Lung (tissue), 12 donors: ENCODE results near the gene STK32A. TPM values are rescaled to one million over a fixed set of nuclear protein-coding genes. Genes with fewer than 3 reads are reported as not detected.

ENCODE experiments used
- ATAC-seq: fragments of 200-7000 bp; cut with Tn5 transposase; one replicate; pipeline ENCODE4 v1.9.1; 2020; ENCODE audit warnings: moderate number of reproducible peaks; ENCODE audit not compliant: insufficient read depth, low FRiP score
- DNase-seq, 3 donors: peaks; one replicate each; pipeline ENCODE4 v3.0.0-alpha.2; 2013 to 2017
- H3K27ac ChIP-seq, 2 donors: one replicate each; pipeline ENCODE4 v1.5.1; 2013; ENCODE audit warnings: mild to moderate bottlenecking in 2 of 2, moderate library complexity in 2 of 2, control low read depth in 1 of 2, inconsistent platforms in 1 of 2, low read depth in 1 of 2, low read length in 1 of 2
- H3K27me3 ChIP-seq, 3 donors: one replicate each; pipeline ENCODE4 v1.5.1; 2013; ENCODE audit warnings: low read length in 2 of 3; ENCODE audit not compliant: control insufficient read depth in 3 of 3, insufficient read depth in 3 of 3
- H3K36me3 ChIP-seq, 4 donors: one replicate each; pipeline ENCODE4 v1.5.1; 2013; ENCODE audit warnings: low read length in 4 of 4, mild to moderate bottlenecking in 1 of 4, moderate library complexity in 1 of 4; ENCODE audit not compliant: control insufficient read depth in 4 of 4, insufficient read depth in 4 of 4
- H3K4me1 ChIP-seq, 5 donors: one replicate each; pipeline ENCODE4 v1.5.1; 2013; ENCODE audit warnings: low read length in 5 of 5, mild to moderate bottlenecking in 2 of 5, moderate library complexity in 1 of 5; ENCODE audit not compliant: control insufficient read depth in 5 of 5, insufficient read depth in 5 of 5
- H3K4me3 ChIP-seq: one replicate; pipeline ENCODE4 v1.5.1; 2013; ENCODE audit warnings: mild to moderate bottlenecking, control low read depth, moderate library complexity
- H3K9ac ChIP-seq, 2 donors: one replicate each; pipeline ENCODE4 v1.5.1; 2013; ENCODE audit warnings: low read length in 2 of 2, control low read depth in 1 of 2; ENCODE audit not compliant: insufficient read depth in 1 of 2
- H3K9me3 ChIP-seq, 4 donors: one replicate each; pipeline ENCODE4 v1.5.1; 2013; ENCODE audit warnings: low read length in 3 of 4, mild to moderate bottlenecking in 1 of 4, moderate library complexity in 1 of 4; ENCODE audit not compliant: control insufficient read depth in 4 of 4, insufficient read depth in 3 of 4
- CTCF ChIP-seq: IDR thresholded peaks from 2 replicates; pipeline ENCODE4 v1.5.1; 2012; ENCODE audit warnings: mild to moderate bottlenecking; ENCODE audit errors: control extremely low read depth, extremely low read depth
- WGBS, 2 donors: extraction: QIAGEN DNeasy Blood & Tissue Kit; methylation state at CpG; one replicate each; pipeline ENCODE4 v1.1.7; 2013; 5-methylcytosine and 5-hydroxymethylcytosine counted together
- polyA plus RNA-seq, 2 donors: library from polyadenylated mRNA; stranded (reverse); fragments of 200-250 nt; gene quantifications; one replicate each; pipeline ENCODE4 v1.2.1, GENCODE V29; 2013
- total RNA-seq, 2 donors: library from RNA; depleted of rRNA in 1 of 2; stranded (reverse); fragments of >200 nt in 1 of 2; gene quantifications; one replicate each; pipeline ENCODE4 v1.2.1, GENCODE V29; 2014 to 2021
- donor health status: control.
- donor health status: control.
- donor health status: Bipolar disorder and iron deficiency.
- donor health status: healthy.
- donor health status: DM: yes; HTN: yes; CAD: no.

The STK32A gene
- total and polyA plus RNA-seq, 4 donors: 1.1 to 8.7 (median 4.6) TPM

GRCh38 chr5:147245381-147246165 lies 10.7 kb downstream of the STK32A start:
- Histone ChIP-seq H3K36me3 (no peaks in the 10 kb centered on the region), H3K9ac (no peak overlapping the region), H3K27ac (no peak overlapping the region), H3K4me3 (no peak overlapping the region), H3K27me3 (peaks cover 0 to 2% (median 0%) of the 10 kb centered on the region in 3 donors), H3K4me1 (no peaks in the 10 kb centered on the region), H3K9me3 (no peaks in the 10 kb centered on the region)
- ATAC-seq: no peak
- TF ChIP-seq CTCF: no peak
- WGBS, 2 donors: 84 to 85% methylated on average over 3 of the region's 3 CpGs
- no peak for DNase-seq

- Histone ChIP-seq H3K4me3 (no peak overlapping the region), H3K9ac (no peak overlapping the region), H3K4me1 (no peaks in the 10 kb centered on the region), H3K27me3 (peaks cover 0 to 2% (median 0%) of the 10 kb centered on the region in 3 donors), H3K27ac (no peak overlapping the region), H3K9me3 (no peaks in the 10 kb centered on the region), H3K36me3 (no peaks in the 10 kb centered on the region)
- 40 to 44% methylated on average over 2 of the region's 2 CpGs for WGBS, 2 donors
- TF ChIP-seq CTCF: no peak
- ATAC-seq (no peak), DNase-seq (peak in 2 of 3 donors; percentile 10 to 13)
Observed at GRCh38 chr5:147248561-147248960, 13.7 kb downstream of the STK32A start.

DNA sequence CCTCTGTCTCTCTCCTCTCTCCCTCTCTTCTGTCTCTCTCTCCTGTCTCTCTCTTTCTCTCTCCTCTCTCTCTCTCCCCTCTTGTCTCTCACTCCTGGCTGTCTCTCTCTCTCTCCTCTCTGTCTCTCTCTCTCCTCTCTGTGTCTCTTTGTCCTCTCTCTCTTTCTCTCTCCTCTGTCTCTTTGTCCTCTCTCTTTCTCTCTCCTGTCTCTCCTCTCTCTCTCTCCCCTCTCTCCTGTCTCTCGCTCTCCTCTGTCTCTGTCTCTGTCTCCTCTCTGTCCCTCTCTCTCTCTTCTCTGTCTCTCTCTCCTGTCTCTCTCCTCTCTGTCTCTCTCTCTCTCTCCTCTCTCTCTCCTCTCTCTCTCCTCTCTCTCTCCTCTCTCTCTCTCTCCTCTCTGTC lies 25.0 kb downstream of the STK32A start:
- H3K4me1 ChIP-seq: no peaks in the 10 kb centered on the region
- no peak overlapping the region for H3K27ac ChIP-seq
- no peak for TF ChIP-seq CTCF
- H3K4me3 ChIP-seq: no peak overlapping the region
- ATAC-seq (no peak), DNase-seq (no peak)
- H3K36me3 ChIP-seq: no peaks in the 10 kb centered on the region
- H3K9me3 ChIP-seq: no peaks in the 10 kb centered on the region
- H3K9ac ChIP-seq: no peak overlapping the region
- H3K27me3 ChIP-seq: peaks cover 0 to 3% (median 2%) of the 10 kb centered on the region in 3 donors
- WGBS, 2 donors: 87 to 93% methylated on average over 1 of the region's 1 CpG
